ENCODE measurements around the gene ZC3H7B.

The ZC3H7B gene

GRCh38 chr22:41406410-41406809, 105.1 kb downstream of the ZC3H7B start:
- Histone ChIP-seq H3K4me1 (ENCODE audit: control insufficient read depth, insufficient read depth, low read length, poor library complexity, severe bottlenecking) (no peaks in the 10 kb centered on the region), H3K36me3 (ENCODE audit: control insufficient read depth, insufficient read depth, low read length) (no peaks in the 10 kb centered on the region), H3K27ac (ENCODE audit: low read depth, low read length, severe bottlenecking) (no peak overlapping the region), H3K9me3 (ENCODE audit: control insufficient read depth, low read length) (no peaks in the 10 kb centered on the region), H3K4me3 (ENCODE audit: extremely low read depth, insufficient read depth, low read length, poor library complexity, severe bottlenecking) (no peak overlapping the region)

- Histone ChIP-seq H3K36me3 (ENCODE audit: control insufficient read depth, insufficient read depth, low read length) (no peaks in the 10 kb centered on the region), H3K4me3 (ENCODE audit: extremely low read depth, insufficient read depth, low read length, poor library complexity, severe bottlenecking) (no peak overlapping the region), H3K9me3 (ENCODE audit: control insufficient read depth, low read length) (no peaks in the 10 kb centered on the region), H3K27ac (ENCODE audit: low read depth, low read length, severe bottlenecking) (no peak overlapping the region), H3K4me1 (ENCODE audit: control insufficient read depth, insufficient read depth, low read length, poor library complexity, severe bottlenecking) (no peaks in the 10 kb centered on the region)
- 80 to 100% methylated on average over 1 of the region's 3 CpGs for WGBS, 2 experiments (ENCODE audit: insufficient coverage in 2 of 2)
Observed at GRCh38 chr22:41407433-41407832, 106.1 kb downstream of the ZC3H7B start.

- Histone ChIP-seq H3K4me3 (ENCODE audit: extremely low read depth, insufficient read depth, low read length, poor library complexity, severe bottlenecking) (no peak overlapping the region), H3K4me1 (ENCODE audit: control insufficient read depth, insufficient read depth, low read length, poor library complexity, severe bottlenecking) (no peaks in the 10 kb centered on the region), H3K36me3 (ENCODE audit: control insufficient read depth, insufficient read depth, low read length) (no peaks in the 10 kb centered on the region), H3K27ac (ENCODE audit: low read depth, low read length, severe bottlenecking) (no peak overlapping the region), H3K9me3 (ENCODE audit: control insufficient read depth, low read length) (no peaks in the 10 kb centered on the region)
- 92 to 93% methylated on average over 6 to 7 of the region's 8 CpGs for WGBS, 2 experiments (ENCODE audit: insufficient coverage in 2 of 2)
Observed at GRCh38 chr22:41408665-41409064, 107.3 kb downstream of the ZC3H7B start.
